Renal pelvis (tissue), 12 donors: Measurements from ENCODE around the gene EOLA2. TPM values are rescaled to one million over a fixed set of nuclear protein-coding genes. Genes with fewer than 3 reads are reported as not detected.
"Not testable (repeated sequence)": the region's sequence is repeated elsewhere in the genome, so short reads cannot be mapped to it uniquely, and the experiment has no call there.

Source experiments
- DNase-seq: peaks from one replicate; pipeline ENCODE4 v3.0.0-alpha.2; 2013
- long read RNA-seq, 16 experiments: transcript quantifications; one replicate each; lab custom pipeline, GENCODE V29; 2026
- polyA plus RNA-seq, 3 donors: library from polyadenylated mRNA; unstranded; fragments of 120-200 nt; gene quantifications; one replicate each; pipeline ENCODE4 v1.2.1, GENCODE V29; 2013; ENCODE audit not compliant: insufficient read length in 3 of 3

Gene EOLA2
- polyA plus RNA-seq: 10 to 100 TPM; 31.4 to 31.8 (median 31.6) TPM
- long read RNA-seq, donor 1, partial matches to known transcripts: 0 of 6 reads
- long read RNA-seq, donor 1, other reads (novel, unspliced or antisense): 0 of 6 reads
- long read RNA-seq, donor 2, transcript CXorf40B-203 (5 exons, 1,653 nt): major isoform, 7 of 8 reads
- long read RNA-seq, donor 2, partial matches to known transcripts: 0 of 8 reads
- long read RNA-seq, donor 2, other reads (novel, unspliced or antisense): 0 of 8 reads
- long read RNA-seq, donor 3, transcript CXorf40B-203 (5 exons, 1,653 nt): major isoform, 6 of 8 reads
- long read RNA-seq, donor 3, partial matches to known transcripts: 0 of 8 reads
- long read RNA-seq, donor 3, other reads (novel, unspliced or antisense): 0 of 8 reads
- long read RNA-seq, donor 4, transcript CXorf40B-203 (5 exons, 1,653 nt): major isoform, 10 of 12 reads
- long read RNA-seq, donor 4, partial matches to known transcripts: 0 of 12 reads
- long read RNA-seq, donor 4, other reads (novel, unspliced or antisense): 0 of 12 reads
- long read RNA-seq, donor 5, partial matches to known transcripts: 0 of 6 reads
- long read RNA-seq, donor 5, other reads (novel, unspliced or antisense): 0 of 6 reads
- long read RNA-seq, donor 6, partial matches to known transcripts: 0 of 9 reads
- long read RNA-seq, donor 6, other reads (novel, unspliced or antisense): 0 of 9 reads
- long read RNA-seq, donor 7, partial matches to known transcripts: 6 of 13 reads
- long read RNA-seq, donor 7, other reads (novel, unspliced or antisense): 0 of 13 reads
- long read RNA-seq, donor 8, partial matches to known transcripts: 0 of 3 reads
- long read RNA-seq, donor 8, other reads (novel, unspliced or antisense): 0 of 3 reads
- long read RNA-seq, donor 9, transcript CXorf40B-203 (5 exons, 1,653 nt): major isoform, 13 of 15 reads
- long read RNA-seq, donor 9, partial matches to known transcripts: 0 of 15 reads
- long read RNA-seq, donor 9, other reads (novel, unspliced or antisense): 0 of 15 reads
- long read RNA-seq, donor 10, partial matches to known transcripts: 0 of 5 reads
- long read RNA-seq, donor 10, other reads (novel, unspliced or antisense): 0 of 5 reads
- long read RNA-seq, donor 11, transcript CXorf40B-203 (5 exons, 1,653 nt): major isoform, 7 of 10 reads
- long read RNA-seq, donor 11, partial matches to known transcripts: 0 of 10 reads
- long read RNA-seq, donor 11, other reads (novel, unspliced or antisense): 0 of 10 reads
- long read RNA-seq, donor 12, partial matches to known transcripts: 0 of 6 reads
- long read RNA-seq, donor 12, other reads (novel, unspliced or antisense): 0 of 6 reads
- long read RNA-seq, donor 13, partial matches to known transcripts: 5 of 6 reads
- long read RNA-seq, donor 13, other reads (novel, unspliced or antisense): 0 of 6 reads
- long read RNA-seq, donor 14, transcript CXorf40B-203 (5 exons, 1,653 nt): major isoform, 7 of 10 reads
- long read RNA-seq, donor 14, partial matches to known transcripts: 0 of 10 reads
- long read RNA-seq, donor 14, other reads (novel, unspliced or antisense): 0 of 10 reads
- long read RNA-seq, donor 15, transcript CXorf40B-203 (5 exons, 1,653 nt): major isoform, 5 of 7 reads
- long read RNA-seq, donor 15, partial matches to known transcripts: 0 of 7 reads
- long read RNA-seq, donor 15, other reads (novel, unspliced or antisense): 0 of 7 reads
- long read RNA-seq, donor 16, transcript CXorf40B-203 (5 exons, 1,653 nt): major isoform, 7 of 19 reads
- long read RNA-seq, donor 16, partial matches to known transcripts: 6 of 19 reads
- long read RNA-seq, donor 16, other reads (novel, unspliced or antisense): 0 of 19 reads

GRCh38 chrX:149938427-149938880 lies at the start of gene EOLA2:
TSS of gene EOLA2 (minus strand) at chrX:149938491. CDS start at chrX:149933874, 4,617 bp downstream.
- DNase-seq: peak; percentile 95

DNA sequence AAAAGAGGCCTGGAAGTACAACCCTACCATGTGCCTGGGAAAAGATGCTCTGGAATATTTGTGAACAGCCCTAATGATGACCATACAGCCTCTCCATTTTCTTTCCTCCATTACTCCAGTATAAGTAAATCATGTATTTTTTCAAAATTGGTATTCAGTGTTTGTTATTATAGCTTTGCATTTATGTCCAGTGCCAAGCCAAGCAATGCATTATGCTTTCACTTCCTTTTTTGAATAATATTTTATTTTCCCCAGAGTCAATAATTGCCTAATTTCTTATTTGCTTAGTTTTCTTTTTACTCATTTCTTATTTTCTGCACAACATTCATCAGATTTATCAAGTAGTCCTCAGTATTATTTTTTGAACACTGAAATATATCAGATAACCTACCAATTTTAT lies 49.3 kb upstream of the EOLA2 start:
- DNase-seq: no peak

DNA sequence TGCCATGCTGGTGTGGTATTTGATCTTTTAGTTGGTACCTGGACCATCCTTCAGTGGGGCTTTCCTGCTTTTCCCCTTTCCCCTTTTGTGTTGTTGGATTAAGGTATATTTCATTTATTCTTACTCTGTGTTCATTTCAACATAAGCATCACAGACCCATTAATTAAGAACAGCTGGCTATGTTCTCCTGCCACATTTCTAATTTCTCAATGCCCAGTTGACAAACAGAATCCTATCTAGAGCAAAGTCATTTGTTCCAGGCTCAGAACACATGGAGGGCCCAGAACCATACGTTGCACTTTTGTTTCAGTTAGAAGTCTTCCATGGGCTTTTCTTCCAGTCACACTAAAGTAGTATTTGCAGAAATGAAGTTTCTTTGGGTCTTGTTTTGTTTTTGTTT lies 46.1 kb upstream of the EOLA2 start:
- no peak for DNase-seq

DNA sequence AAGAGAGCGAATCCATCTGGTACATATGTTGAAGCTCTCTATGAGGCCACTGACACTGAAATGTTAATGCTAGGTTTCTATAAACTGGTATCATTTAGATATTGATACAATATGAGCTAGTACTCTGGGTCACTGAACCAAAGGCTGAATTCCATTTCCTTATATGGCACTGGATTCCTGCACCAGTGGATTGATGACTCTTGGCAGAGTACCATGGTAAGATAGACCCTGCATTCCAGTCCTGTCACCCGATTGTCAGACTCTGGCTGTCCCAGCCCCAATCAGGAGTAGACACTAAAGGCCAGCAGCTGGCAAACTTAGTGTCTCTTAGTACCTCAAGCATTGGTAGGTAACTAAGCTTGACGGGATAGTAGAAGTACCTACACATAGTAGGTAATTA lies 44.0 kb upstream of the EOLA2 start:
- no peak for DNase-seq

DNA sequence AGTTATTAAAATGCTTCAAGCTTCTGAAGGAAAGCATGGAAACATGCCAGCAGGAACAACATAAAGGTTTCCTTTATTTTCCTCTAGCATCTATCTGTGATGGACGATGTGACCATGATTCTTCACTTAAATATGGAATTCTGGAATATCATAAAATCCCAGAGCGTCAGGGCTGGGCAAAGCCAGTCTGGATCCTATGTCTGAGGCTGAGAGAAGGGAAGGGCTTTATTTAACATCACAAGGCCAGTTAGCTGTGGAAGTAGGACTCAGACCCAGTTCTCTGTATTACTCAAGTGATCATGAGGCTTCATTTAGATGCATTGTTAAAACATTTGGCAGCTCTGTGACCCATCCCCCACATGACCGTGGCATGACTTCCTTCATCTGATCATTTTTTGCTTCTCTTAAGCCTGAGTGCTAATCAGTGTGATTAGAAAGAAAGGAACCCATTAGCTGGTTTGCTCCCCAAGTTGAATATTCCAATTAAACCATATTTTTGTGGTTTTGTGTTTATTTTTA lies 40.9 kb upstream of the EOLA2 start:
- DNase-seq: no peak

DNA sequence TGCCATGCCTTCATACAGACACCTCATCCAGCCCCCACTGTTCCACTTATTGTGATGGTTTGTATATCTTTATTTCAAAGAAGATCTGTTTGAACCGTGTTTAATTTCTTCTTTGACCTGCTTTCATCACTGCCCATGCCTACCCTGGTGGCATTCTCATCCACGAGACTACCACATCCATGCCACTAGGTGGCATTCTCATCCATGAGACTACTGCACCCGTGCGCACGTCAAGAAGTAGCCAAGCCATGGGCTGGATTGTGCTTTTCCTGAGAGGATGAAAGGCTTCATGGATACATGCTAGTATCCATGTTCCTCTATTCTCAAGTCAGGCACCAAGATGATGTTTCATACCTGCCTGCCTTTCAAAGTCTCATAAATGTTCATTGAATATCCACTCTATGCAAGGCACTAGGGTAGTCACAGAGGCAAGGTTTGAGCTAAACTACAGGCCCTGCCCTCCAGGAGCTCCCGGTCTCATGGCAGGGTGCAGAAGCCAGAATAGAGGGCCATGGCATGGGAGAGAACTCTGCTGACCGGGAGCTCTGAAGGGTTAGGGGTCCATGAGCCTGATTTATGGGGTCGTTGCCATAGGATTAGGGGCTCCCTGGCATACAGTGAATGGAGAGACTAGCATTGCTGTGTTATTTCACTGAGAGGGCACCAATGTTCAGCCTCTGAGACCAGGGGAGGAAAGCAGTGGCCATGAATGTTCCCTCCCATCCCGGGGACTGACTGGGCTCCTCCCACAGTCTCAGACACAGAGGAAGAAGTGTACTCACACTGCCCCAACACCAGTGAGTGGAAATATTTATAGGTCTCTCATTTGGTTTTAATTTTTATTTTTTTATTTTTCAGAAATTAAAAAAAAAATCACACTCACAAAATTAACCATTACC lies 24.8 kb upstream of the EOLA2 start:
- peak; percentile 42 for DNase-seq

DNA sequence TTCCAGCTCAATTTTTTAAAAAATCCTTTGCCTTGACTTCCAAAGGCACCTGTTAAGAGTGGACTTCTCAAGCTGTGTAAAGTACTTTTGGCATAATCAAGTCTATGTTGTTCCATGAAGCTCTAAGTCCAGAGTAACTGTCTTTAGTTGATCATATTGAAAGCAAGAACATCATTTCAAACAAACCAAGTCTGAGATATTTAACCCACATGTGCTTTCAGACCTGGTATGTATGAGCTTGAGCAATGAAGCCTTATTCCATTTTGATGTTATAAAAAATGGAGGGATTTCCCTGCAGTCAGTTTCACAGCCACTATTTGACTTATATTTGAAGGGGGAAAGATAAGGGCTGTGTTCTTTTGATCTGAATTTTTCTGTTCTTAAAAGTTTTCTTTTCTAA lies 23.7 kb upstream of the EOLA2 start:
- no peak for DNase-seq

- no peak for DNase-seq
These were observed 23.3 kb upstream of the EOLA2 start for GRCh38 chrX:149961572-149961971.

DNA sequence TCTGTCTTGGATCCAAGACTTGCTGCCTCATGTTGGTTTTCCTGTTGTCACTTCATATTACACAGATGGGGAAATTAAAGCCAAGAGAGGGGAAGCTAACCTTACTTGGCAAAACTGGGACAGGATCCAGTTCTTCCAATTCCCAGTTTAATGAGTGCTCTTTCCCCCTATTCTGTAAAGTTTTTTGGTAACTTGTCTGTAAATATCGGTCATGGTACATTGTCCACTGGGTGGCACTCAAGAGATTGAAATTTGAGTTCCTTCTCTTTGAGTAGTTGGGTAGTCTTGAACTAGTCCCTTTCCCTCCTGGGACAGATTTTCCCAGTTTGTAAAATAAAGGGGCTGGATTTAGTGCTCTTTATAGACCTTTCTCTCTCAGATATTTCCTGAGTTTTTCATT lies 12.4 kb upstream of the EOLA2 start:
- no peak for DNase-seq

- no peak for DNase-seq
These were observed 11.6 kb upstream of the EOLA2 start for GRCh38 chrX:149949743-149950436.

- DNase-seq: no peak
These were observed 9.7 kb upstream of the EOLA2 start for GRCh38 chrX:149948016-149948415.

DNA sequence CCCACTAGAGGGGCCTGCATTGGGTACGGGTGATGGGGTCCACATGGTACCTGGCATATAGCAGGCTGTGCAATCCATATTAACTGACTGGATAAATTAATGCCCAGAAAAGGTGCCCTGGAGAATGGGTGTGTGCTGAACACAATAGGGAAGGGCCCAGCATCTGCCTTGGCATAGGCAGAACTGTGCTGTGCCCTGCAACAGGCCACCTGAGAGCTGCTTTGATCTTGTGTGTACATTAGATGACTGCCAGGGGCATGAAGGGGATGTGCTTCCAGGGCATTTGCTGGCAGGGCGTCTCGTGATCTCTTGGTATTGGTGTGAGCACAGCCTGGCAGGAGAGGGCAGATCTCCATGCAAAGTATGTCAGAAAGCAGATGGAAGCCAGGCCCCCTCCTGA lies 8.6 kb upstream of the EOLA2 start:
- DNase-seq: not testable (repeated sequence)

- not testable (repeated sequence) for DNase-seq
These were observed 7.5 kb upstream of the EOLA2 start for GRCh38 chrX:149945820-149946219.

DNA sequence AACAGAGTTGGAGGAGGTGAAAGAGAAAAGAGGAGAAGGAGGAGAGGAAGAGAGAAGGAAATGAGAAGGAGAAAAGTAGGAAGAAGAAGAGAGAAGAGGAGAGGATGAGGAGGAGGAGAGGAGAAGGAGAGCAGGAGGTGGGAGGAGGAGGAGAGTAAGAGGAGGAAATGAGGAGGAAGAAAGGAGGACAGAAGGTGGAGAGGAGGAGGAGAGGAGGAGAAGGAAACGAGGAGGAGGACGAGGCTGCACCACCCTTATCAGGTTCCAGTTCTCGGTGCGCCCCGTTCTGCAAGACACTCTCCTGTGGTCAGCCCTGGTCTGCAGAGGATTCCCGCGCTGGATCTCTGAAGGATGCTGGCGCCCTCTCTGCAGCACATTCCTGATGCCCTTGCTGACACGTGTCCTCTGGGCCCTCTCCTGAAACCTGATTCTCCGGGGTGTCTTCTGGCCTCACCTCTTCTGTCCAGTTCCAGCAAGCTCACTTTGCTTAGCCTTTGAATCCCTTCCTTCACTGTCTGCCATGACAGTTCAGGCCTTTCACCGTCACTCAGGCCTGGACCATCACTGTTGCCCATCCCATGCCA lies 6.9 kb upstream of the EOLA2 start:
- DNase-seq: not testable (repeated sequence)

- not testable (repeated sequence) for DNase-seq
These were observed 2.4 kb upstream of the EOLA2 start for GRCh38 chrX:149940674-149941024.

GRCh38 chrX:149939905-149940673 lies 1.8 kb upstream of the EOLA2 start:
- DNase-seq: peak; percentile 92

DNA sequence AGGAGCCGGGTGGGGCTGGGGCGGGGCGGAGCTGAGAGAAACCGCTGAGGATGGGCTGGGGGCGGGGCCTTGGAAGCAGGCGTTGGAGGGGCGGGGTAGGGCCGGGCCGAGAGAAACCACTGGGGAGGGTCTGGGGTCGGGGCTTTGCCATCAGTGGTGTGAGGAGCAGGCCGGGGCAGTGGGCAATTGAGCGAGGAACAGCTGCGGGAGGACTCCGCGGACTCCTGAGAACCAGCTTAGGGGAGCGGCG lies 1.3 kb upstream of the EOLA2 start:
- DNase-seq: no peak
